ENCODE data around the gene PEX26.
A peak's percentile ranks its signal among the peaks of the same experiment; 100 is the strongest.

PEX26 gene

DNA sequence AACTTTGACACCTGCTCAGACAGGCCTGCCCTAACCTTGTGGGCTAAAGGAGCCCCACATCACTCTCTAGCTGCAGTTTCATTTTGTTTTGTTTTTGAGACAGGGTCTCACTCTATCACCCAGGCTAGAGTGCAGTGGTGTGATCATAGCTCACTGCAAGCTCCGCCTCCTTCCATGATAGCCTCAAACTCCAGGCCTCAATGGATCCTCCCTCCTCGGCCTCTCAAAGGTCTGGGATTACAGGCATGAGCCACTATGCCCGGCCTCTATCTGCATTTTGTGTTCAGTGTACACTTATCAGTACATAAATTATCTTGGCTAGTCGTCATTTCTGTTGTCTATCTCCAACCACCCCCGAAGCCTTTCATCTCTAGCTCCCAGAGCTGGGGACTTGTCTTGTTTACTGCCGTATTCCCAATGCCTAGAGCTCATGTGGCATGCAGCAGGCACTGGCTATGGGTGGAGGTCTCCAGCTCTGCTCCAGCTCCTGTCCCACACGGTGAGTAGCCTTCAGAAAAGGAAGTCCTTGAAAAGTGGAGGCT, 22.1 kb upstream of the PEX26 start:
- no peak overlapping the region for H3K9ac ChIP-seq (ENCODE audit: insufficient read length)
- H3K36me3 ChIP-seq (ENCODE audit: insufficient read depth, low read length) = no peaks in the 10 kb centered on the region
- no peak overlapping the region for H3K4me3 ChIP-seq
- H3K9me3 ChIP-seq (ENCODE audit: low read depth, low read length) = no peaks in the 10 kb centered on the region
- TF ChIP-seq EZH2 (IDR thresholded peaks at IDR 0.05) (no peak), FOXP2 (optimal IDR thresholded peaks at IDR 0.05; ENCODE audit: control extremely low read depth, extremely low read length, insufficient read depth) (no peak), POLR2AphosphoS5 (IDR thresholded peaks at IDR 0.05; ENCODE audit: borderline replicate concordance, low read depth, low read length) (no peak)
- 0 out of 2 replicates have a peak overlapping the region, but pooled peaks have one; percentile 30 for H3K27ac ChIP-seq
- DNase-seq (ENCODE audit: low read depth, low spot score) = no peak

DNA sequence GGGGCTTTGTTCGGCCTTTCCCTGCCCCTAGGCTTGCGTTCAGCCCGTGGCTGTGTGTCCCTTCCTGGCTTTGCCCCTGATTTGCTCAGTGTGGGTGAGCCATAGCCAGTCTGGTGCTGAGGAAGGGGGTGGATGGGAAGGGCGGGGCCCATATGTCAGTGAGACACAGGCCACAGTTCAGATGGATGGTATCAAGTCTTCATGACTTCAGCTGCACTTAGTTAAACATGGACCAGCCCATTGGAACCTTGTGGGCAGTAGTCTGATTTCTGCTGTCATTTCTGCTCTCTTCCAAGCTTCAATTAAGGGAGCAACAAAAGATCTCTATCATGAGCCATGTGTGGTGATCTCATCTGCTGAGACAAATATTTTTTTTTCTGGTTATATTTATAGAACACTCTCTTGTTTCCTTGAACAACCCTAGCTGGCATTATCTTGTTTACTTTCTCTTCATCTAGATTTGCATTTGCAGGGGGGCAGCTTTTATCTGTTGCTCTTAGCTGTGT, 21.6 kb upstream of the PEX26 start:
- Histone ChIP-seq H3K4me3 (no peak overlapping the region), H3K9me3 (ENCODE audit: low read depth, low read length) (no peaks in the 10 kb centered on the region), H3K9ac (ENCODE audit: insufficient read length) (peak overlapping the region; percentile 33), H3K27ac (peak overlapping the region; percentile 30; the same call in 1 of the 2 replicates), H3K36me3 (ENCODE audit: insufficient read depth, low read length) (no peaks in the 10 kb centered on the region)
- DNase-seq (ENCODE audit: low read depth, low spot score) = no peak
- TF ChIP-seq POLR2AphosphoS5 (IDR thresholded peaks at IDR 0.05; ENCODE audit: borderline replicate concordance, low read depth, low read length) (no peak), FOXP2 (optimal IDR thresholded peaks at IDR 0.05; ENCODE audit: control extremely low read depth, extremely low read length, insufficient read depth) (no peak), EZH2 (IDR thresholded peaks at IDR 0.05) (no peak)

DNA sequence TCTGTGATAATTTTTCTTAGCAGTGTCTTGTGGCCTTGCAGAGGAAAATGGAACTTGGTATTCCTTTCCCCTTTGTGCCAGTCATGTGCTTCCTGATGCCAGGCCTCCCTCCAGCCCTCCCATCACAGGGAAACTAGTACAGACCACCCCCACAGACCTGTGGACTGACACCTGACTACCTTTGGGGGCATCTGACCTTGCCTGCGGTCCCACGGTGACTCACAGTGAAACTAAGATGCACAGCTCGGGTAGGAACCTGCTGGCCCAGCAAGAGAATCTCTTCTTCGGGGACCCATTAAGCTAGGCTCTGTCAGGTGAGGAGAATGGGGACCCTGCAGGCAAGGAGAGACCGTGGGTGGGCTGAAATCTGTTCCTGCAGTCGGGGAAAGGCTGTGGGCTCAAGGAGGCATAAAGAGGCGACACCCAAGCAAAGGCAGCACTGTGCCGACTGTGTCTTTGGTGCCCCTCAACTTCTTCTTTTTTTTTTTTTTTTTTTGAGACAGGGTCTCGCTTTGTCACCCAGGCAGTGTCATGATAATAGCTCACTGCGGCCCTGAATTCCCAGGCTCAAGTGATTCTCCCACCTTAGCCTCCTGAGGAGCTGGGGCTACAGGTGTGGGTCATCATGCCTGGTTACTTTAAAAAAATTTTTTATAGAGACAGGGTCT, 20.8 kb upstream of the PEX26 start:
- H3K9me3 ChIP-seq (ENCODE audit: low read depth, low read length) = no peaks in the 10 kb centered on the region
- H3K9ac ChIP-seq (ENCODE audit: insufficient read length) = peak overlapping the region; percentile 33
- no peak for DNase-seq (ENCODE audit: low read depth, low spot score)
- H3K4me3 ChIP-seq = no peak overlapping the region
- TF ChIP-seq EZH2 (IDR thresholded peaks at IDR 0.05) = no peak
- no peak for TF ChIP-seq POLR2AphosphoS5 (IDR thresholded peaks at IDR 0.05; ENCODE audit: borderline replicate concordance, low read depth, low read length)
- TF ChIP-seq FOXP2 (optimal IDR thresholded peaks at IDR 0.05; ENCODE audit: control extremely low read depth, extremely low read length, insufficient read depth) = no peak
- H3K27ac ChIP-seq = peak overlapping the region; percentile 30; the same call in 1 of the 2 replicates
- H3K36me3 ChIP-seq (ENCODE audit: insufficient read depth, low read length) = no peaks in the 10 kb centered on the region

DNA sequence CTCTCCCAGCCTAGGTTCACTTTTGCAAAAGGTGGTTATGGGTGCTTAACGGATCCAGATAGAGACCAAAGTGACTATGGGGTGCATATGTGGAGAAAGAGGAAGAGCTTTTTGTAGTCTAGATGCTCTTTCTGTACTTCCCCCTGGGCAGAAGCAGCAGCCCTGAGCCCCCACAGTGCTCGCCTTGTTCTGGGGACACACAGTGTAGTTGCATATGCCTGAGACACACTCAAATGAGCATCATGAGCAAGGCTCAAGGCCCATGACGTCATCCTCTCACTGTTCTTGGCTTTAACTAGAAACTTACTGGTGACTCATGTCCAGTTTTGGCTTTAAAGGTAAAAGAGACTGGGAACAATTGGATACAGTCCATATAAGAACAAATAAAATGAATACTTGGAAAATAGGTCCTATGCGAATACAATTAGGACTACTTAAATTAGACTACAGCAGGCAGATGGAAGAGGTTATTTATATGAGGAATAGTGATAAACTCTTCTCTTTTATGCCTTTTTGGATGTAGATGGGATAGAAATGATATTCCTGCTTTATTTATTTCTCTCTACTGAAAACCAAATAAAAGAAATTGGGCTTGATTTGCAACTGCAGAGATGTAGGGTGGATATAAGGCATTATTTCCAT, 20.1 kb upstream of the PEX26 start:
- Histone ChIP-seq H3K9ac (ENCODE audit: insufficient read length) (no peak overlapping the region), H3K9me3 (ENCODE audit: low read depth, low read length) (no peaks in the 10 kb centered on the region), H3K27ac (0 out of 2 replicates have a peak overlapping the region, but pooled peaks have one; percentile 23), H3K4me3 (no peak overlapping the region), H3K36me3 (ENCODE audit: insufficient read depth, low read length) (no peaks in the 10 kb centered on the region)
- TF ChIP-seq EZH2 (IDR thresholded peaks at IDR 0.05) (no peak), FOXP2 (optimal IDR thresholded peaks at IDR 0.05; ENCODE audit: control extremely low read depth, extremely low read length, insufficient read depth) (no peak), POLR2AphosphoS5 (IDR thresholded peaks at IDR 0.05; ENCODE audit: borderline replicate concordance, low read depth, low read length) (no peak)
- no peak for DNase-seq (ENCODE audit: low read depth, low spot score)

DNA sequence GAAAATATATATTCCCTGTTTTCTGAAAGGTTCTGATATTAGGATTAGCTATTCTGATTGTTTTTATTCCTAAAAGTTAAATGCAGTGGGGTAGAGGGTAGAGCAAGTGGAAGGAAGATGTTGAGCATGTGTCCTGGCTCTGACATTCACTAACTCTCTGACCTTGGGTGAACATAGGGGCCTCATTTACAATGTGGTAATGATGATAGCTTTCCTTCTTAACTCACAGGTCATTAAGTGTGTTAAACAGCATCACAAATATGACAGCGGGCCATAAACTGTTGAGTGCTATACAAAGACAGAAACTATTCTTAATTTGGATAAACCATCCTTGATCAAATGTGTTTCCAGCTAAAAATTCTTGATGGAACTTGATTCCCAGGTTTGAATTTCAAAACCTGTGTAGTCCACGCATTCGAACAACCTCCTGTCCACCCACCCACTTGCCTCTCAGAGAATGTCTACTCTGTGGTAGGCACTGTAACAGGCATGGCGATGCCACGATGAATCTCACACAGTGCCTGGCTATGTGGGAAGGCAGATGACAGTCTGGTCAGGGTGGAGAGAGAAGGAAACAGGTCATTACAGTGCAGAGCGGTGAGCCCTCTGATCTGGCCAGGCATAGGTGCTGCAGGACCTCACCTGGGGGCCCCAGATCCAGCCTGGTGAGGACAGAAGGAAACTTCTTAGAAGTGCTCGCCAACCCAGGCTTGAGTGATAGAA, 19.3 kb upstream of the PEX26 start:
- H3K9ac ChIP-seq (ENCODE audit: insufficient read length) = no peak overlapping the region
- H3K9me3 ChIP-seq (ENCODE audit: low read depth, low read length) = no peaks in the 10 kb centered on the region
- no peak for DNase-seq (ENCODE audit: low read depth, low spot score)
- H3K4me3 ChIP-seq = no peak overlapping the region
- H3K36me3 ChIP-seq (ENCODE audit: insufficient read depth, low read length) = no peaks in the 10 kb centered on the region
- TF ChIP-seq POLR2AphosphoS5 (IDR thresholded peaks at IDR 0.05; ENCODE audit: borderline replicate concordance, low read depth, low read length) (no peak), EZH2 (IDR thresholded peaks at IDR 0.05) (no peak), FOXP2 (optimal IDR thresholded peaks at IDR 0.05; ENCODE audit: control extremely low read depth, extremely low read length, insufficient read depth) (no peak)
- H3K27ac ChIP-seq = 0 out of 2 replicates have a peak overlapping the region, but pooled peaks have one; percentile 23

DNA sequence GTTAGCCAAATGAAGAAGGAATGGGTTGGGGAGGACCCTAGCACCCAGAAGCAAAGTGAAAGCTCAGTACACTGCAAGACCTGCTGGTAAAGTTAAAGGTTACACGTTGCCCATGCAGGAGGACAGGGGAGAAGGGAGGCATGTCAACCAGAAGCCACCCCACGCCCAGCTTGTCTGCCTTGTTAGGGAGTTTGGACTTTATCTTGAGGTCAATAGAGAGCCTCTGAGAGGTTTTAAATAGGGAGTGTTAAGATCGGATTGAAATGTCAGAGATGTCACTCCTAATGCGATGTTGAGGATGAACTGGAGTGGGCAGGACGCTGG, 18.7 kb upstream of the PEX26 start:
- no peaks in the 10 kb centered on the region for H3K9me3 ChIP-seq (ENCODE audit: low read depth, low read length)
- TF ChIP-seq EZH2 (IDR thresholded peaks at IDR 0.05) (no peak), FOXP2 (optimal IDR thresholded peaks at IDR 0.05; ENCODE audit: control extremely low read depth, extremely low read length, insufficient read depth) (no peak), POLR2AphosphoS5 (IDR thresholded peaks at IDR 0.05; ENCODE audit: borderline replicate concordance, low read depth, low read length) (no peak)
- H3K9ac ChIP-seq (ENCODE audit: insufficient read length) = no peak overlapping the region
- no peaks in the 10 kb centered on the region for H3K36me3 ChIP-seq (ENCODE audit: insufficient read depth, low read length)
- H3K4me3 ChIP-seq = no peak overlapping the region
- no peak for DNase-seq (ENCODE audit: low read depth, low spot score)
- H3K27ac ChIP-seq = no peak overlapping the region

DNA sequence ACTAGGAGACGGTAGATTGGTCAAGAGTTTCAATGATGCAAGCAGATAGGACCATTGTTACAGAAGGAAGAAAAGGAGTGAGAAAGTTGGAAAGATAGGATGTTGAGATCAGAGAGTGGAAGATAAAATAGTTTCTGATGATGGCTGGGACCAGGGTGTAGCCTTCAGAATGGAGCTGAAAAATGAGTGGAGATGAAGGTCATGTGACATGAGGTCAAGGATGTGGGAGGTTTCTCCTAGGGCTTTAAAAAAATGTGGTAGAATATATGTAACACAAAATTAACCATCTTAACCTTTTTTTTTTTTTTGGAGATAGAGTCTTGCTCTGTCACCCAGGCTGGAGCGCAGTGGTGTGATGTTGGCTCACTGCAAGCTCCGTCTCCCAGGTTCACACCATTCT, 18.3 kb upstream of the PEX26 start:
- Histone ChIP-seq H3K9ac (ENCODE audit: insufficient read length) (no peak overlapping the region), H3K36me3 (ENCODE audit: insufficient read depth, low read length) (no peaks in the 10 kb centered on the region), H3K27ac (no peak overlapping the region), H3K9me3 (ENCODE audit: low read depth, low read length) (no peaks in the 10 kb centered on the region), H3K4me3 (no peak overlapping the region)
- DNase-seq (ENCODE audit: low read depth, low spot score) = no peak
- TF ChIP-seq POLR2AphosphoS5 (IDR thresholded peaks at IDR 0.05; ENCODE audit: borderline replicate concordance, low read depth, low read length) (no peak), FOXP2 (optimal IDR thresholded peaks at IDR 0.05; ENCODE audit: control extremely low read depth, extremely low read length, insufficient read depth) (no peak), EZH2 (IDR thresholded peaks at IDR 0.05) (no peak)

DNA sequence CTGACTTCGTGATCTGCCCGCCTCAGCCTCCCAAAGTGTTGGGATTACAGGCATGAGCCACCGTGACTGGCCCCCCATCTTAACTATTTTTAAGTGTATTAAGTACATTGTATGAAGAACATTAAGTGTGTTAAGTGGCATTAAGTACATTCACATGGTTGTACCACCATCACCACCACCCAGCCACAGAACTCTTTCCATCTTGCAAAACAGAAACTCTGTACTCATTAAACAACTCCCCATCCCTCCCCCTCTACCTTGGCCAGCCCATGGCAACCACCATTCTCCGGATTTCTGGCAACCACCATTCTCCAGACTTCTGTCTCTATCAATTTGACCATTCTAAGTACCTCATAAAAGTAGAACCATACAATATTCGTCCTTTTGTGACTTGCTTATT, 17.8 kb upstream of the PEX26 start:
- DNase-seq (ENCODE audit: low read depth, low spot score) = no peak
- Histone ChIP-seq H3K9me3 (ENCODE audit: low read depth, low read length) (no peaks in the 10 kb centered on the region), H3K4me3 (no peak overlapping the region), H3K27ac (no peak overlapping the region), H3K9ac (ENCODE audit: insufficient read length) (no peak overlapping the region), H3K36me3 (ENCODE audit: insufficient read depth, low read length) (no peaks in the 10 kb centered on the region)
- no peak for TF ChIP-seq POLR2AphosphoS5 (IDR thresholded peaks at IDR 0.05; ENCODE audit: borderline replicate concordance, low read depth, low read length)
- TF ChIP-seq EZH2 (IDR thresholded peaks at IDR 0.05) = no peak
- no peak for TF ChIP-seq FOXP2 (optimal IDR thresholded peaks at IDR 0.05; ENCODE audit: control extremely low read depth, extremely low read length, insufficient read depth)
